Suprapubic skin (tissue), 4 donors: Measurements from ENCODE around the gene ANKRD13D. TPM values are rescaled to one million over a fixed set of nuclear protein-coding genes. Genes with fewer than 3 reads are reported as not detected.
"Not testable (repeated sequence)": the region's sequence is repeated elsewhere in the genome, so short reads cannot be mapped to it uniquely, and the experiment has no call there.

Source experiments
- DNase-seq, 2 donors: peaks; one replicate each; pipeline ENCODE4 v3.0.0-alpha.2; 2019; ENCODE audit warnings: low spot score in 2 of 2
- H3K27ac ChIP-seq: fragments of 200-600 bp; sonication (generic); one replicate; pipeline ENCODE4 v1.5.1; 2019
- H3K27me3 ChIP-seq: fragments of 200-600 bp; sonication (generic); one replicate; pipeline ENCODE4 v1.5.1; 2019
- H3K36me3 ChIP-seq: fragments of 200-600 bp; sonication (generic); one replicate; pipeline ENCODE4 v1.5.1; 2019
- H3K4me1 ChIP-seq: fragments of 200-600 bp; sonication (generic); one replicate; pipeline ENCODE4 v1.5.1; 2019
- H3K4me3 ChIP-seq: fragments of 200-600 bp; sonication (generic); one replicate; pipeline ENCODE4 v1.5.1; 2019; ENCODE audit warnings: mild to moderate bottlenecking
- H3K9me3 ChIP-seq: fragments of 200-600 bp; sonication (generic); one replicate; pipeline ENCODE4 v1.5.1; 2019
- EP300 ChIP-seq: sonication (generic); formaldehyde crosslinking; IDR thresholded peaks from one replicate; pipeline ENCODE4 v1.6.1; 2017; ENCODE audit warnings: antibody characterized with exemption
- POLR2A ChIP-seq, 2 donors: fragments of 450-650 bp; IDR thresholded peaks; one replicate each; pipeline ENCODE4 v1.6.1; 2017; ENCODE audit warnings: antibody characterized with exemption in 2 of 2, mild to moderate bottlenecking in 2 of 2, moderate library complexity in 2 of 2
- POLR2AphosphoS5 ChIP-seq, 3 donors: sonication (generic); formaldehyde crosslinking; IDR thresholded peaks; one replicate each; pipeline ENCODE4 v1.6.1; 2017; ENCODE audit warnings: antibody characterized with exemption in 3 of 3
- WGBS: methylation state at CpG from one replicate; pipeline ENCODE4 v1.1.5; 2018; 5-methylcytosine and 5-hydroxymethylcytosine counted together
- total RNA-seq, 4 donors: library from RNA; depleted of rRNA; stranded (reverse); fragments of >200 nt; gene quantifications; one replicate each; pipeline ENCODE4 v1.1.0, GENCODE V29; 2016
- TF ChIP-seq, protein P1 (sequence below), 2 donors: fragments of 200-600 bp in 1 of 2; fragments of 450-650 bp in 1 of 2; sonication (generic) in 1 of 2; IDR thresholded peaks; one replicate each; pipeline ENCODE4 v1.5.1; 2016 to 2019; ENCODE audit warnings: antibody characterized with exemption in 2 of 2, mild to moderate bottlenecking in 1 of 2, moderate library complexity in 1 of 2

Gene ANKRD13D
- total RNA-seq, 4 donors from 2014 or later = 55.7 to 154 (median 77.2) TPM

- H3K36me3 ChIP-seq = no peaks in the 10 kb centered on the region
- WGBS = 0% methylated on average over 15 of the region's 53 CpGs
- H3K4me3 ChIP-seq = peak overlapping the region; percentile 92
- peaks cover 50% of the 10 kb centered on the region for H3K4me1 ChIP-seq
- TF ChIP-seq POLR2AphosphoS5 (IDR thresholded peaks at IDR 0.05) (peak in 1 of 3 donors; percentile 6), EP300 (no peak), POLR2A (IDR thresholded peaks at IDR 0.05) (no peak)
- peak overlapping the region; percentile 91 for H3K27ac ChIP-seq
- DNase-seq = peak in 1 of 2 donors; percentile 16
- no peaks in the 10 kb centered on the region for H3K9me3 ChIP-seq
- no peaks in the 10 kb centered on the region for H3K27me3 ChIP-seq
Observed at GRCh38 chr11:67317888-67318555, 28.9 kb downstream of the ANKRD13D start.

DNA sequence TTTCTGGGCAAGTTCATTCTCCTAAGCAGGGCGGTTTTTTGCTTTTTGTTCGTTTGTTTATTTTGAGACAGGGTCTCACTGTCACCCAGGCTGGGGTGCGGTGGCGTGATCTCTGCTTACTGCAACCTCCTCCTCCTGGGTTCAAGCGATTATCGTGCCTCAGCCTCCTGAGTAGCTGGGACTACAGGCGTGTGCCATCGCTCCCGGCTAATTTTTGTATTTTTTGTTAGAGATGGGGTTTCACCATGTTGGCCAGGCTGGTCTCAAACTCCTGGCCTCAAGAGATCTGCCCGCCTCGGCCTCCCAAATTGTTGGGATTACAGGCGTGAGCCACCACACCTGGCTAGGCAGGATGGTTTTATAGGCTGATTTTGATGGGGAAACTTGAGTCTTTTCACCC is 29.8 kb downstream of the ANKRD13D start:
- H3K27ac ChIP-seq, H3K27me3 ChIP-seq, H3K9me3 ChIP-seq, H3K36me3 ChIP-seq: not testable (repeated sequence)
- Histone ChIP-seq H3K4me1 (peaks cover 41% of the 10 kb centered on the region), H3K4me3 (peak overlapping the region; percentile 92)
- DNase-seq = peak in 1 of 2 donors; percentile 38
- 92% methylated on average over 12 of the region's 12 CpGs for WGBS

DNA sequence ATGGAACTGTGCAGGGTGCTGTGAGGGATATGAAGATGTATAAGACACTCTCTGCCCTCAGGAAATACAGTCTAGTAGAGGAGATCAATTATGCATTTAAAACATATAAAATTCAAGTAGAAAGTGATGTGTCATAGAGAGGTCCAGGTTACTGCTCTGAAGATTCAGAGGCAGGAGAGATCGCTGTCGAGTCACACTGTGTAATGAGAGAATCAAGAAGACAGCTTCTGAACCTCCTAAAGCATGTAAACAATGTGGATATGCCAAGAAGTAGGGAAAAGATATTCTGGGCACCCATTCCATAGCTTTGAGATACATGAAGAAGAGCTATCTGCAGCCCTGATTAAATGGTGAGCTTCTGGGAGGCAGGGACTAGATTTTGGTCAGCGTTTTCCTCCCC is 30.9 kb downstream of the ANKRD13D start:
- Histone ChIP-seq H3K27ac (no peak overlapping the region), H3K27me3 (no peaks in the 10 kb centered on the region), H3K36me3 (no peaks in the 10 kb centered on the region), H3K9me3 (no peaks in the 10 kb centered on the region), H3K4me1 (peaks cover 31% of the 10 kb centered on the region), H3K4me3 (no peak overlapping the region)
- DNase-seq = no peak
- 77% methylated on average over 3 of the region's 3 CpGs for WGBS
- TF ChIP-seq POLR2A (IDR thresholded peaks at IDR 0.05) (no peak), EP300 (no peak), POLR2AphosphoS5 (IDR thresholded peaks at IDR 0.05) (no peak)
- TF ChIP-seq, protein P1, sequence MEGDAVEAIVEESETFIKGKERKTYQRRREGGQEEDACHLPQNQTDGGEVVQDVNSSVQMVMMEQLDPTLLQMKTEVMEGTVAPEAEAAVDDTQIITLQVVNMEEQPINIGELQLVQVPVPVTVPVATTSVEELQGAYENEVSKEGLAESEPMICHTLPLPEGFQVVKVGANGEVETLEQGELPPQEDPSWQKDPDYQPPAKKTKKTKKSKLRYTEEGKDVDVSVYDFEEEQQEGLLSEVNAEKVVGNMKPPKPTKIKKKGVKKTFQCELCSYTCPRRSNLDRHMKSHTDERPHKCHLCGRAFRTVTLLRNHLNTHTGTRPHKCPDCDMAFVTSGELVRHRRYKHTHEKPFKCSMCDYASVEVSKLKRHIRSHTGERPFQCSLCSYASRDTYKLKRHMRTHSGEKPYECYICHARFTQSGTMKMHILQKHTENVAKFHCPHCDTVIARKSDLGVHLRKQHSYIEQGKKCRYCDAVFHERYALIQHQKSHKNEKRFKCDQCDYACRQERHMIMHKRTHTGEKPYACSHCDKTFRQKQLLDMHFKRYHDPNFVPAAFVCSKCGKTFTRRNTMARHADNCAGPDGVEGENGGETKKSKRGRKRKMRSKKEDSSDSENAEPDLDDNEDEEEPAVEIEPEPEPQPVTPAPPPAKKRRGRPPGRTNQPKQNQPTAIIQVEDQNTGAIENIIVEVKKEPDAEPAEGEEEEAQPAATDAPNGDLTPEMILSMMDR (IDR thresholded peaks at IDR 0.05) = no peak

DNA sequence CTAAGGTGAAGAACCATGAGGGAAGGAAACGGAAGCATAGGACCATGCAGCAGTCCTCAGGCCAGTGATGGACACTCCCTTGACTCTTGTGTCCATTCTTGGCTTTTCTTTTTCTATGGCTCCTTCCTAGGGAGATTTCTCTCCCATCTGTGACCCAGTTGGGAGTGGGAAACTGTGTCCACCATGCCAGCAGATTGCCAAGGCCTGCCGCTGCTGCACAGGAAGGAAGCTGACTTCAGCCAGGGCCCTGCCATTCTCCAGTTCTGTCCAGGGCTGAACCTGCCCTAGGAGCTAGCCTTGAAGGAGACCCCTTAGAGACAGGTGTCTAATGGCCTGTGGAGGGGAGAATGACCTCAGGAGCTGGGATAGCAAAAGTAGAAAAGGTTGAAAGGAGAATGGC is 31.6 kb downstream of the ANKRD13D start:
- Histone ChIP-seq H3K27me3 (no peaks in the 10 kb centered on the region), H3K9me3 (no peaks in the 10 kb centered on the region), H3K36me3 (no peaks in the 10 kb centered on the region), H3K4me3 (no peak overlapping the region), H3K27ac (no peak overlapping the region), H3K4me1 (peaks cover 26% of the 10 kb centered on the region)
- TF ChIP-seq, protein P1 (IDR thresholded peaks at IDR 0.05) = no peak
- TF ChIP-seq POLR2A (IDR thresholded peaks at IDR 0.05) (no peak), EP300 (no peak), POLR2AphosphoS5 (IDR thresholded peaks at IDR 0.05) (no peak)
- WGBS = 86% methylated on average over 2 of the region's 2 CpGs
- peak in 1 of 2 donors; percentile 48 for DNase-seq

DNA sequence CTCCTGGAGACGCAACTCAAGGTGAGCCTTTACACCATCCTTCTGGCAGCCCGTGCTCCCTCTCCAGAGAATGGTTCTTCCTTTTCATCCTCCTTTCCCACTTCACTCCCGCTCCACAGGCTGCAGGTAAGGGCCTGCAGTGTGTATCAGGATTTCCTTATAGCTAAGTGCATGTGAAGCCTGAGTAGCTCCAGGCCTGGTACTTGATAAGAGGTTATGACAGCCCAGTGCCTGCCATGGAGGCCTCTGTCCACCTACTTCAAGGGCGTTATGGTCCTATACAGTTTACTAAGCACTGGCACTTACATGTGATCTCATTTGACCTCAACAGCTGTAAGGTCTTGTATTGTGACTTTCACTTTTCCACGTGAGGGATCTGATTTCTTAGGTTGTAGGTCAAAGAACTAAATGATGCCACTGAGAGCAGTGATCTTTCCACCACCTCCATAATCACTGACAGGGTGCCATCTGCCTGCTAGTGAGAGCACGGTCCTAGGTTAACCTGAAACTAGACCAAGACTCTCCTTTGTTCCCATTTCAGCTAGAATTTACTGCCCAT is 32.3 kb downstream of the ANKRD13D start:
- Histone ChIP-seq H3K27me3 (no peaks in the 10 kb centered on the region), H3K36me3 (no peaks in the 10 kb centered on the region), H3K9me3 (no peaks in the 10 kb centered on the region), H3K27ac (no peak overlapping the region), H3K4me1 (peaks cover 23% of the 10 kb centered on the region), H3K4me3 (no peak overlapping the region)
- DNase-seq = peak in 1 of 2 donors; percentile 9
- no peak for TF ChIP-seq EP300
- no peak for TF ChIP-seq POLR2AphosphoS5 (IDR thresholded peaks at IDR 0.05)
- no peak for TF ChIP-seq POLR2A (IDR thresholded peaks at IDR 0.05)
- TF ChIP-seq, protein P1 (IDR thresholded peaks at IDR 0.05) = no peak
- 91% methylated on average over 6 of the region's 6 CpGs for WGBS

- H3K9me3 ChIP-seq = no peaks in the 10 kb centered on the region
- no peaks in the 10 kb centered on the region for H3K27me3 ChIP-seq
- TF ChIP-seq, protein P1 (IDR thresholded peaks at IDR 0.05) = no peak
- no peak for TF ChIP-seq POLR2A (IDR thresholded peaks at IDR 0.05)
- no peak for TF ChIP-seq EP300
- no peak for TF ChIP-seq POLR2AphosphoS5 (IDR thresholded peaks at IDR 0.05)
- no peak overlapping the region for H3K27ac ChIP-seq
- H3K4me3 ChIP-seq = no peak overlapping the region
- DNase-seq = no peak
- H3K4me1 ChIP-seq = peaks cover 17% of the 10 kb centered on the region
- H3K36me3 ChIP-seq = no peaks in the 10 kb centered on the region
- WGBS = 89% methylated on average over 3 of the region's 3 CpGs
Observed at GRCh38 chr11:67322049-67322448, 32.9 kb downstream of the ANKRD13D start.
